ENCODE data around the gene LRRC8D. TPM values are rescaled to one million over a fixed set of nuclear protein-coding genes. Genes with fewer than 3 reads are reported as not detected.

LRRC8D gene
- total RNA-seq, 1 donor from 2014 or later, result 30.6 TPM

- H3K27me3 ChIP-seq (ENCODE audit: control insufficient read depth, insufficient read depth, low read length), result no peaks in the 10 kb centered on the region
- no peak for TF ChIP-seq CTCF (IDR thresholded peaks at IDR 0.05; ENCODE audit: insufficient read depth, low read length, poor library complexity, severe bottlenecking)
- DNase-seq (ENCODE audit: low read depth), result no peak
- no peaks in the 10 kb centered on the region for H3K36me3 ChIP-seq (ENCODE audit: control insufficient read depth, insufficient read depth, low read length)
- H3K4me3 ChIP-seq (ENCODE audit: low read depth, low read length), result no peak overlapping the region
Observed at GRCh38 chr1:89954401-89954800, 133.6 kb downstream of the LRRC8D start.

GRCh38 chr1:89955311-89956205 lies 134.7 kb downstream of the LRRC8D start:
- H3K4me3 ChIP-seq (ENCODE audit: low read depth, low read length), result no peak overlapping the region
- no peak for TF ChIP-seq CTCF (IDR thresholded peaks at IDR 0.05; ENCODE audit: insufficient read depth, low read length, poor library complexity, severe bottlenecking)
- DNase-seq (ENCODE audit: low read depth), result no peak
- H3K27me3 ChIP-seq (ENCODE audit: control insufficient read depth, insufficient read depth, low read length), result no peaks in the 10 kb centered on the region
- H3K36me3 ChIP-seq (ENCODE audit: control insufficient read depth, insufficient read depth, low read length), result no peaks in the 10 kb centered on the region

GRCh38 chr1:89957107-89957506 lies 136.3 kb downstream of the LRRC8D start:
- Histone ChIP-seq H3K36me3 (ENCODE audit: control insufficient read depth, insufficient read depth, low read length) (no peaks in the 10 kb centered on the region), H3K27me3 (ENCODE audit: control insufficient read depth, insufficient read depth, low read length) (no peaks in the 10 kb centered on the region), H3K4me3 (ENCODE audit: low read depth, low read length) (no peak overlapping the region)
- no peak for DNase-seq (ENCODE audit: low read depth)
- no peak for TF ChIP-seq CTCF (IDR thresholded peaks at IDR 0.05; ENCODE audit: insufficient read depth, low read length, poor library complexity, severe bottlenecking)

- Histone ChIP-seq H3K27me3 (ENCODE audit: control insufficient read depth, insufficient read depth, low read length) (no peaks in the 10 kb centered on the region), H3K4me3 (ENCODE audit: low read depth, low read length) (no peak overlapping the region)
- no peak for DNase-seq (ENCODE audit: low read depth)
Observed at GRCh38 chr1:89958851-89959654, 138.2 kb downstream of the LRRC8D start.

GRCh38 chr1:89959719-89960118 lies 138.9 kb downstream of the LRRC8D start:
- H3K36me3 ChIP-seq (ENCODE audit: control insufficient read depth, insufficient read depth, low read length), result no peaks in the 10 kb centered on the region
- TF ChIP-seq CTCF (IDR thresholded peaks at IDR 0.05; ENCODE audit: insufficient read depth, low read length, poor library complexity, severe bottlenecking), result no peak
- no peak overlapping the region for H3K4me3 ChIP-seq (ENCODE audit: low read depth, low read length)
- no peak for DNase-seq (ENCODE audit: low read depth)
- H3K27me3 ChIP-seq (ENCODE audit: control insufficient read depth, insufficient read depth, low read length), result no peaks in the 10 kb centered on the region

More at GRCh38 chr1:89958851-89959654, 138.2 kb downstream of the LRRC8D start:
- no peak for TF ChIP-seq CTCF (IDR thresholded peaks at IDR 0.05; ENCODE audit: insufficient read depth, low read length, poor library complexity, severe bottlenecking)
- no peaks in the 10 kb centered on the region for H3K36me3 ChIP-seq (ENCODE audit: control insufficient read depth, insufficient read depth, low read length)
